Measurements from ENCODE around the gene TEX51.

DNA sequence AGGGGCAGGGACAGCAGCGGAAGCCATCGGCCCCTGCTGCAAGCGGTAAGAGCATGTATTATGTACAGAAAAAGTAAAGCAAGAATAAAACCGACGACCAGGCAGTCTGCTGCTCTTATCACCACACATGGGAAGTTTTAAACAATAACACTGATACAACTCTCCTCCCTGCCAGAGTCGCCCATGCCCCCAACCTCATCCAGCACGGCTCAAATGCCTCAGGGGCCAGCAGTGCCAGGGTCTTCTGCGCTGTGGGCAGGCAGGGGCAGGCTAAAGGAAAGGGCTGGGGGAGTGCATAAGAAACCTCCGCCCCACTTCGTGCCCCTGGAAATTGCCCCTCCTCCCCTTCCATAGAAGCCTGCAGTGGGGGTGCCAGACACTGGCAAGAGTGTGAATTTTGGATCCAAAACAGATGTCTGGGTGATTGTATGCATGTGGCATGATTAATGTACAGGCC lies 10.1 kb downstream of the TEX51 start:
- TF ChIP-seq, protein P1, sequence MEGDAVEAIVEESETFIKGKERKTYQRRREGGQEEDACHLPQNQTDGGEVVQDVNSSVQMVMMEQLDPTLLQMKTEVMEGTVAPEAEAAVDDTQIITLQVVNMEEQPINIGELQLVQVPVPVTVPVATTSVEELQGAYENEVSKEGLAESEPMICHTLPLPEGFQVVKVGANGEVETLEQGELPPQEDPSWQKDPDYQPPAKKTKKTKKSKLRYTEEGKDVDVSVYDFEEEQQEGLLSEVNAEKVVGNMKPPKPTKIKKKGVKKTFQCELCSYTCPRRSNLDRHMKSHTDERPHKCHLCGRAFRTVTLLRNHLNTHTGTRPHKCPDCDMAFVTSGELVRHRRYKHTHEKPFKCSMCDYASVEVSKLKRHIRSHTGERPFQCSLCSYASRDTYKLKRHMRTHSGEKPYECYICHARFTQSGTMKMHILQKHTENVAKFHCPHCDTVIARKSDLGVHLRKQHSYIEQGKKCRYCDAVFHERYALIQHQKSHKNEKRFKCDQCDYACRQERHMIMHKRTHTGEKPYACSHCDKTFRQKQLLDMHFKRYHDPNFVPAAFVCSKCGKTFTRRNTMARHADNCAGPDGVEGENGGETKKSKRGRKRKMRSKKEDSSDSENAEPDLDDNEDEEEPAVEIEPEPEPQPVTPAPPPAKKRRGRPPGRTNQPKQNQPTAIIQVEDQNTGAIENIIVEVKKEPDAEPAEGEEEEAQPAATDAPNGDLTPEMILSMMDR (IDR thresholded peaks at IDR 0.05) = no peak
- TF ChIP-seq POLR2A (IDR thresholded peaks at IDR 0.05) = no peak

Data from prostate gland (tissue), 2 donors.